Peyer's patch (tissue), 4 donors: Measurements from ENCODE around the gene SNED1.

Source experiments
- CTCF ChIP-seq, 6 experiments: fragments of 450-650 bp in 4 of 6; fragments of 200-600 bp in 2 of 6; sonication (generic) in 1 of 6; IDR thresholded peaks; one replicate each; pipeline ENCODE4 v1.5.1; 2017 to 2019; ENCODE audit warnings: antibody characterized with exemption in 6 of 6, mild to moderate bottlenecking in 3 of 6, moderate library complexity in 1 of 6
- POLR2A ChIP-seq, 2 donors: fragments of 450-650 bp; IDR thresholded peaks; one replicate each; pipeline ENCODE4 v1.5.1; 2017; ENCODE audit warnings: antibody characterized with exemption in 2 of 2, mild to moderate bottlenecking in 2 of 2, moderate library complexity in 2 of 2

GRCh38 chr2:241132538-241133435, 134.4 kb downstream of the SNED1 start:
- TF ChIP-seq CTCF (IDR thresholded peaks at IDR 0.05), result no peak
- no peak for TF ChIP-seq POLR2A (IDR thresholded peaks at IDR 0.05)
